ENCODE measurements around the gene WDR74. TPM values are rescaled to one million over a fixed set of nuclear protein-coding genes. Genes with fewer than 3 reads are reported as not detected.
A peak's percentile ranks its signal among the peaks of the same experiment; 100 is the strongest.

Gene WDR74
- total RNA-seq, 1 experiment from 2014 or later = 110 TPM

DNA sequence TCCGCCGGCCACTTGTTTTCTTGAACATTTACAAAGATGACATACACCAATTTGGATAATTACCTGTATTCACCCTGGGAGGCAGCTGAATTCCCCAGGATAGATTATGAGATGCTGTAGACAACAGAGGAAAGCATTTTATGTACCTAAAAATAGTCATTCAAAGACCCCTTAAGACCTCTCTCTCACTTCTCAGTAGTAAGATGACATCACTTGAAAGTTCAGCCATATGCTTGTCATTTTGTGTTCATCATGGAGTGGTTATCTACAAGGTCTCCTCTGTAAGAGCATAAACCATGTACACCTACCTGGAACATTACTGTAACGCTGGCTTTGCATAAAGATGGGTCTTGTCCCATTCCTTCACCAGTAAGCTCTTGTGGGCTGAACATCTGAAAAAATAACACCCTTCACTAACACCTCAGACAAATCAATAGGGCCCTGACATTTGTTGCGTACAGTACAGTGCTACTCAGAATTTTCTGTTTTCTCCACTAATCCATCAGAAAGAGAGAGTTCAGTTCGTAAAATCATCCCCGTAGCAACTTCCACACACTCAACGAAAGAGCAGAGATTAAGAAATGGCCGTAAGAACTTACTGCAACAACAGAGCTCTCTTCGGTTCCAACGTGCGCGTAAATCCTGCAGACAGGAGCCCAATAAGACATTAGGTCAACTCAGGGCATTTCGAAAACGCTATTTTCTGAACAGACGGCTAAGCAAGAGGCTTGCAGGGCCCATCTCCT, 15.6 kb upstream of the WDR74 start (continued):
- TF ChIP-seq, protein P1, sequence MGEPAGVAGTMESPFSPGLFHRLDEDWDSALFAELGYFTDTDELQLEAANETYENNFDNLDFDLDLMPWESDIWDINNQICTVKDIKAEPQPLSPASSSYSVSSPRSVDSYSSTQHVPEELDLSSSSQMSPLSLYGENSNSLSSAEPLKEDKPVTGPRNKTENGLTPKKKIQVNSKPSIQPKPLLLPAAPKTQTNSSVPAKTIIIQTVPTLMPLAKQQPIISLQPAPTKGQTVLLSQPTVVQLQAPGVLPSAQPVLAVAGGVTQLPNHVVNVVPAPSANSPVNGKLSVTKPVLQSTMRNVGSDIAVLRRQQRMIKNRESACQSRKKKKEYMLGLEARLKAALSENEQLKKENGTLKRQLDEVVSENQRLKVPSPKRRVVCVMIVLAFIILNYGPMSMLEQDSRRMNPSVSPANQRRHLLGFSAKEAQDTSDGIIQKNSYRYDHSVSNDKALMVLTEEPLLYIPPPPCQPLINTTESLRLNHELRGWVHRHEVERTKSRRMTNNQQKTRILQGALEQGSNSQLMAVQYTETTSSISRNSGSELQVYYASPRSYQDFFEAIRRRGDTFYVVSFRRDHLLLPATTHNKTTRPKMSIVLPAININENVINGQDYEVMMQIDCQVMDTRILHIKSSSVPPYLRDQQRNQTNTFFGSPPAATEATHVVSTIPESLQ (CRISPR knock-in tag; IDR thresholded peaks at IDR 0.05) = no peak
- TF ChIP-seq KAT7 (CRISPR knock-in tag; IDR thresholded peaks at IDR 0.05; ENCODE audit: borderline replicate concordance) = peak; percentile 17; the same call in 1 of the 2 replicates
- TF ChIP-seq, protein P2, sequence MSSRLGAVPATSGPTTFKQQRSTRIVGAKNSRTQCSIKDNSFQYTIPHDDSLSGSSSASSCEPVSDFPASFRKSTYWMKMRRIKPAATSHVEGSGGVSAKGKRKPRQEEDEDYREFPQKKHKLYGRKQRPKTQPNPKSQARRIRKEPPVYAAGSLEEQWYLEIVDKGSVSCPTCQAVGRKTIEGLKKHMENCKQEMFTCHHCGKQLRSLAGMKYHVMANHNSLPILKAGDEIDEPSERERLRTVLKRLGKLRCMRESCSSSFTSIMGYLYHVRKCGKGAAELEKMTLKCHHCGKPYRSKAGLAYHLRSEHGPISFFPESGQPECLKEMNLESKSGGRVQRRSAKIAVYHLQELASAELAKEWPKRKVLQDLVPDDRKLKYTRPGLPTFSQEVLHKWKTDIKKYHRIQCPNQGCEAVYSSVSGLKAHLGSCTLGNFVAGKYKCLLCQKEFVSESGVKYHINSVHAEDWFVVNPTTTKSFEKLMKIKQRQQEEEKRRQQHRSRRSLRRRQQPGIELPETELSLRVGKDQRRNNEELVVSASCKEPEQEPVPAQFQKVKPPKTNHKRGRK (CRISPR knock-in tag; IDR thresholded peaks at IDR 0.05; ENCODE audit: borderline replicate concordance) = no peak
- no peak for TF ChIP-seq FOXP1 (CRISPR knock-in tag; IDR thresholded peaks at IDR 0.05; ENCODE audit: borderline replicate concordance)
- TF ChIP-seq, protein P3, sequence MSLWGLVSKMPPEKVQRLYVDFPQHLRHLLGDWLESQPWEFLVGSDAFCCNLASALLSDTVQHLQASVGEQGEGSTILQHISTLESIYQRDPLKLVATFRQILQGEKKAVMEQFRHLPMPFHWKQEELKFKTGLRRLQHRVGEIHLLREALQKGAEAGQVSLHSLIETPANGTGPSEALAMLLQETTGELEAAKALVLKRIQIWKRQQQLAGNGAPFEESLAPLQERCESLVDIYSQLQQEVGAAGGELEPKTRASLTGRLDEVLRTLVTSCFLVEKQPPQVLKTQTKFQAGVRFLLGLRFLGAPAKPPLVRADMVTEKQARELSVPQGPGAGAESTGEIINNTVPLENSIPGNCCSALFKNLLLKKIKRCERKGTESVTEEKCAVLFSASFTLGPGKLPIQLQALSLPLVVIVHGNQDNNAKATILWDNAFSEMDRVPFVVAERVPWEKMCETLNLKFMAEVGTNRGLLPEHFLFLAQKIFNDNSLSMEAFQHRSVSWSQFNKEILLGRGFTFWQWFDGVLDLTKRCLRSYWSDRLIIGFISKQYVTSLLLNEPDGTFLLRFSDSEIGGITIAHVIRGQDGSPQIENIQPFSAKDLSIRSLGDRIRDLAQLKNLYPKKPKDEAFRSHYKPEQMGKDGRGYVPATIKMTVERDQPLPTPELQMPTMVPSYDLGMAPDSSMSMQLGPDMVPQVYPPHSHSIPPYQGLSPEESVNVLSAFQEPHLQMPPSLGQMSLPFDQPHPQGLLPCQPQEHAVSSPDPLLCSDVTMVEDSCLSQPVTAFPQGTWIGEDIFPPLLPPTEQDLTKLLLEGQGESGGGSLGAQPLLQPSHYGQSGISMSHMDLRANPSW (CRISPR knock-in tag; conservative IDR thresholded peaks at IDR 0.05; ENCODE audit: low read depth) = no peak
- TF ChIP-seq FOXK1 (CRISPR knock-in tag; IDR thresholded peaks at IDR 0.05) = no peak
- TF ChIP-seq, protein P4, sequence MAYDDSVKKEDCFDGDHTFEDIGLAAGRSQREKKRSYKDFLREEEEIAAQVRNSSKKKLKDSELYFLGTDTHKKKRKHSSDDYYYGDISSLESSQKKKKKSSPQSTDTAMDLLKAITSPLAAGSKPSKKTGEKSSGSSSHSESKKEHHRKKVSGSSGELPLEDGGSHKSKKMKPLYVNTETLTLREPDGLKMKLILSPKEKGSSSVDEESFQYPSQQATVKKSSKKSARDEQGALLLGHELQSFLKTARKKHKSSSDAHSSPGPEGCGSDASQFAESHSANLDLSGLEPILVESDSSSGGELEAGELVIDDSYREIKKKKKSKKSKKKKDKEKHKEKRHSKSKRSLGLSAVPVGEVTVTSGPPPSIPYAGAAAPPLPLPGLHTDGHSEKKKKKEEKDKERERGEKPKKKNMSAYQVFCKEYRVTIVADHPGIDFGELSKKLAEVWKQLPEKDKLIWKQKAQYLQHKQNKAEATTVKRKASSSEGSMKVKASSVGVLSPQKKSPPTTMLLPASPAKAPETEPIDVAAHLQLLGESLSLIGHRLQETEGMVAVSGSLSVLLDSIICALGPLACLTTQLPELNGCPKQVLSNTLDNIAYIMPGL (CRISPR knock-in tag; IDR thresholded peaks at IDR 0.05) = no peak
- TF ChIP-seq ZNF671 (CRISPR knock-in tag; IDR thresholded peaks at IDR 0.05) = peak; percentile 80; the same call in 1 of the 2 replicates
- TF ChIP-seq CBFB (CRISPR knock-in tag; IDR thresholded peaks at IDR 0.05; ENCODE audit: low read depth) = no peak
- no peak for TF ChIP-seq HMGA2 (CRISPR knock-in tag; IDR thresholded peaks at IDR 0.05)
- TF ChIP-seq ZNF138 (CRISPR knock-in tag; conservative IDR thresholded peaks at IDR 0.05) = no peak
- TF ChIP-seq NFYB (CRISPR knock-in tag; conservative IDR thresholded peaks at IDR 0.05; ENCODE audit: low read depth) = 0 out of 2 replicates have a peak, but pooled peaks have one; percentile 17
- TF ChIP-seq, protein P5, sequence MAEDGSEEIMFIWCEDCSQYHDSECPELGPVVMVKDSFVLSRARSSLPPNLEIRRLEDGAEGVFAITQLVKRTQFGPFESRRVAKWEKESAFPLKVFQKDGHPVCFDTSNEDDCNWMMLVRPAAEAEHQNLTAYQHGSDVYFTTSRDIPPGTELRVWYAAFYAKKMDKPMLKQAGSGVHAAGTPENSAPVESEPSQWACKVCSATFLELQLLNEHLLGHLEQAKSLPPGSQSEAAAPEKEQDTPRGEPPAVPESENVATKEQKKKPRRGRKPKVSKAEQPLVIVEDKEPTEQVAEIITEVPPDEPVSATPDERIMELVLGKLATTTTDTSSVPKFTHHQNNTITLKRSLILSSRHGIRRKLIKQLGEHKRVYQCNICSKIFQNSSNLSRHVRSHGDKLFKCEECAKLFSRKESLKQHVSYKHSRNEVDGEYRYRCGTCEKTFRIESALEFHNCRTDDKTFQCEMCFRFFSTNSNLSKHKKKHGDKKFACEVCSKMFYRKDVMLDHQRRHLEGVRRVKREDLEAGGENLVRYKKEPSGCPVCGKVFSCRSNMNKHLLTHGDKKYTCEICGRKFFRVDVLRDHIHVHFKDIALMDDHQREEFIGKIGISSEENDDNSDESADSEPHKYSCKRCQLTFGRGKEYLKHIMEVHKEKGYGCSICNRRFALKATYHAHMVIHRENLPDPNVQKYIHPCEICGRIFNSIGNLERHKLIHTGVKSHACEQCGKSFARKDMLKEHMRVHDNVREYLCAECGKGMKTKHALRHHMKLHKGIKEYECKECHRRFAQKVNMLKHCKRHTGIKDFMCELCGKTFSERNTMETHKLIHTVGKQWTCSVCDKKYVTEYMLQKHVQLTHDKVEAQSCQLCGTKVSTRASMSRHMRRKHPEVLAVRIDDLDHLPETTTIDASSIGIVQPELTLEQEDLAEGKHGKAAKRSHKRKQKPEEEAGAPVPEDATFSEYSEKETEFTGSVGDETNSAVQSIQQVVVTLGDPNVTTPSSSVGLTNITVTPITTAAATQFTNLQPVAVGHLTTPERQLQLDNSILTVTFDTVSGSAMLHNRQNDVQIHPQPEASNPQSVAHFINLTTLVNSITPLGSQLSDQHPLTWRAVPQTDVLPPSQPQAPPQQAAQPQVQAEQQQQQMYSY (CRISPR knock-in tag; IDR thresholded peaks at IDR 0.05) = no peak
- no peak for TF ChIP-seq ZNF317 (CRISPR knock-in tag; IDR thresholded peaks at IDR 0.05; ENCODE audit: borderline replicate concordance, low read depth)
- no peak for TF ChIP-seq MXD4 (CRISPR knock-in tag; IDR thresholded peaks at IDR 0.05; ENCODE audit: borderline replicate concordance)
- 0 out of 2 replicates have a peak, but pooled peaks have one; percentile 72 for TF ChIP-seq SMAD4 (CRISPR knock-in tag; IDR thresholded peaks at IDR 0.05)
- TF ChIP-seq, protein P6, sequence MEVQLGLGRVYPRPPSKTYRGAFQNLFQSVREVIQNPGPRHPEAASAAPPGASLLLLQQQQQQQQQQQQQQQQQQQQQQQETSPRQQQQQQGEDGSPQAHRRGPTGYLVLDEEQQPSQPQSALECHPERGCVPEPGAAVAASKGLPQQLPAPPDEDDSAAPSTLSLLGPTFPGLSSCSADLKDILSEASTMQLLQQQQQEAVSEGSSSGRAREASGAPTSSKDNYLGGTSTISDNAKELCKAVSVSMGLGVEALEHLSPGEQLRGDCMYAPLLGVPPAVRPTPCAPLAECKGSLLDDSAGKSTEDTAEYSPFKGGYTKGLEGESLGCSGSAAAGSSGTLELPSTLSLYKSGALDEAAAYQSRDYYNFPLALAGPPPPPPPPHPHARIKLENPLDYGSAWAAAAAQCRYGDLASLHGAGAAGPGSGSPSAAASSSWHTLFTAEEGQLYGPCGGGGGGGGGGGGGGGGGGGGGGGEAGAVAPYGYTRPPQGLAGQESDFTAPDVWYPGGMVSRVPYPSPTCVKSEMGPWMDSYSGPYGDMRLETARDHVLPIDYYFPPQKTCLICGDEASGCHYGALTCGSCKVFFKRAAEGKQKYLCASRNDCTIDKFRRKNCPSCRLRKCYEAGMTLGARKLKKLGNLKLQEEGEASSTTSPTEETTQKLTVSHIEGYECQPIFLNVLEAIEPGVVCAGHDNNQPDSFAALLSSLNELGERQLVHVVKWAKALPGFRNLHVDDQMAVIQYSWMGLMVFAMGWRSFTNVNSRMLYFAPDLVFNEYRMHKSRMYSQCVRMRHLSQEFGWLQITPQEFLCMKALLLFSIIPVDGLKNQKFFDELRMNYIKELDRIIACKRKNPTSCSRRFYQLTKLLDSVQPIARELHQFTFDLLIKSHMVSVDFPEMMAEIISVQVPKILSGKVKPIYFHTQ (CRISPR knock-in tag; IDR thresholded peaks at IDR 0.05) = no peak; the same call in 1 of the 2 replicates
- no peak for TF ChIP-seq RELA (CRISPR knock-in tag; IDR thresholded peaks at IDR 0.05; ENCODE audit: borderline replicate concordance)
- TF ChIP-seq ZNF416 (CRISPR knock-in tag; IDR thresholded peaks at IDR 0.05) = peak; percentile 86; the same call in 1 of the 2 replicates
- no peak for TF ChIP-seq ZBTB21 (CRISPR knock-in tag; IDR thresholded peaks at IDR 0.05; ENCODE audit: borderline replicate concordance)
- peak; percentile 46; the same call in 1 of the 2 replicates for TF ChIP-seq IRF2 (CRISPR knock-in tag; IDR thresholded peaks at IDR 0.05; ENCODE audit: borderline replicate concordance, low read depth)
- no peak for TF ChIP-seq ZNF121 (CRISPR knock-in tag; IDR thresholded peaks at IDR 0.05)

Data from WTC11 (cell line).